Colonic mucosa (tissue), 4 donors: ENCODE data around the gene ETFA. TPM values are rescaled to one million over a fixed set of nuclear protein-coding genes. Genes with fewer than 3 reads are reported as not detected.
A peak's percentile ranks its signal among the peaks of the same experiment; 100 is the strongest.

Experiments
- DNase-seq: peaks from one replicate; pipeline ENCODE4 v3.0.0-alpha.2; 2020
- H3K27ac ChIP-seq: fragments of 200-600 bp; one replicate; pipeline ENCODE4 v1.8.0; 2021
- H3K27me3 ChIP-seq: fragments of 200-600 bp; one replicate; pipeline ENCODE4 v1.8.0; 2021
- H3K36me3 ChIP-seq: fragments of 200-600 bp; one replicate; pipeline ENCODE4 v1.8.0; 2021
- H3K4me1 ChIP-seq: fragments of 200-600 bp; one replicate; pipeline ENCODE4 v1.8.0; 2021; ENCODE audit warnings: mild to moderate bottlenecking
- H3K4me3 ChIP-seq: fragments of 200-600 bp; one replicate; pipeline ENCODE4 v1.8.0; 2021
- H3K9ac ChIP-seq, 2 donors: one replicate each; pipeline ENCODE4 v1.7.0; 2013; ENCODE audit warnings: control low read depth in 2 of 2, low read depth in 2 of 2, low read length in 2 of 2
- H3K9me3 ChIP-seq: fragments of 200-600 bp; one replicate; pipeline ENCODE4 v1.8.0; 2021
- intact Hi-C: fragments of 100-400 bp; cut with DNase I; formaldehyde crosslinking; loops from one replicate; pipeline ENCODE4 v1.14.1; 2022
- total RNA-seq, 2 donors: library from RNA; stranded (reverse); fragmentation: NEBNext Ultra II Directional in 1 of 2; extraction: Animal tissue kit (Norgen Biotek cat#: 25700) in 1 of 2; gene quantifications; one replicate each; pipeline ENCODE4 v1.2.1, GENCODE V29; 2021
- TF ChIP-seq, protein P1 (sequence below): fragments of 200-600 bp; IDR thresholded peaks from one replicate; pipeline ENCODE4 v1.8.0; 2022; ENCODE audit warnings: antibody characterized with exemption, mild to moderate bottlenecking
- donor health status: healthy.
- donor health status: DM: no; HTN: no; CAD: no.
- donor health status: DM: no; HTN: no; CAD: no.

The ETFA gene
- total RNA-seq = 100 to 1,000 TPM; 300 to 366 TPM

DNA sequence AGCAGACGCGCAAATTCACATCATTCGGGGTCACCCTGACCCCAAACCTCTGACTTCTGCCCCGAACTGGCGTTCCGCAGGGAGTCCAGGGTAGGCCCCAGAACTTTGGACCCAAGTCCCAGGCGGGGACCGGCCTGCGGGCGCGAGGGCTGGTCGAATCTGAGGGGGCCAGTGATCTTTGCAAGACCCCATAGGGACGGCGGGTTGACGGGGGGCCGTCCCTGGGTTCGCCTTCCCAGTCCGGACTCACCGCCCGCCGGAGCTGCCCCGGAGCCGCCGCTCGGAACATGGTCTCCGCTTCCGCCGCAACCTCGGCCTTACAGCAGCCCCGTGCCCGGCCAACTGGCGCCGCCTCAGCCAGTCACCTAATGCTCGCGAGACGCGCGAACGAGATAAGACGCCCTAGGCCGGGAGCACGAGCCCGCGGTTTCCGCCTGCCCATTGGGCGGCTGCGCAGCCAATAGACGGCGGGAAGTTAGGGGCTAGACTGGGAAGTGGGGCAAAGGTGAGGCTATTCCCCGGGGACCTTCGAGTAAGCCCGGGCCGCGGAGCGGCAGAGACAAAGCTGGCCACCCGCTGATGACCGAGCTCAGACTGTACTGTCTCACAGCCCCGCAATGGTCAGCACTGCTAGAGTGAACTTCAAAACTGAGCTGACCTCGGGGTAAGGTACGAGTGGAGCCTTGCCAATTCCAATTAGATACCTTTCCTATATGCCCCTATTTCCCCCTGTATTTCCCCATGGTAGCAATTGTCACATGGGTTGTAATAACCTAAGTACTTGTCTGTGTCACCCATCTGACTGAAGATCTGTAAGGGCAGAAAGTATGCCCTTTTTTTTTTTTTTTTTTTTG is at the start of gene ETFA:
ETFA (minus strand) TSS at position 370 of the 854 bp plus-strand sequence; CDS start at position 289, 81 bp downstream.
- Histone ChIP-seq H3K36me3 (no peaks in the 10 kb centered on the region), H3K9ac (peak within 1 kb of the TSS; percentile 89 to 96), H3K4me1 (peaks cover 11% of the 10 kb centered on the region), H3K4me3 (peak within 1 kb of the TSS; percentile 70), H3K9me3 (no peaks in the 10 kb centered on the region), H3K27ac (peak within 1 kb of the TSS; percentile 84), H3K27me3 (no peaks in the 10 kb centered on the region)
- intact Hi-C loops = no loop called here
- DNase-seq = peak; percentile 98
- TF ChIP-seq, protein P1, sequence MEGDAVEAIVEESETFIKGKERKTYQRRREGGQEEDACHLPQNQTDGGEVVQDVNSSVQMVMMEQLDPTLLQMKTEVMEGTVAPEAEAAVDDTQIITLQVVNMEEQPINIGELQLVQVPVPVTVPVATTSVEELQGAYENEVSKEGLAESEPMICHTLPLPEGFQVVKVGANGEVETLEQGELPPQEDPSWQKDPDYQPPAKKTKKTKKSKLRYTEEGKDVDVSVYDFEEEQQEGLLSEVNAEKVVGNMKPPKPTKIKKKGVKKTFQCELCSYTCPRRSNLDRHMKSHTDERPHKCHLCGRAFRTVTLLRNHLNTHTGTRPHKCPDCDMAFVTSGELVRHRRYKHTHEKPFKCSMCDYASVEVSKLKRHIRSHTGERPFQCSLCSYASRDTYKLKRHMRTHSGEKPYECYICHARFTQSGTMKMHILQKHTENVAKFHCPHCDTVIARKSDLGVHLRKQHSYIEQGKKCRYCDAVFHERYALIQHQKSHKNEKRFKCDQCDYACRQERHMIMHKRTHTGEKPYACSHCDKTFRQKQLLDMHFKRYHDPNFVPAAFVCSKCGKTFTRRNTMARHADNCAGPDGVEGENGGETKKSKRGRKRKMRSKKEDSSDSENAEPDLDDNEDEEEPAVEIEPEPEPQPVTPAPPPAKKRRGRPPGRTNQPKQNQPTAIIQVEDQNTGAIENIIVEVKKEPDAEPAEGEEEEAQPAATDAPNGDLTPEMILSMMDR = no peak

DNA sequence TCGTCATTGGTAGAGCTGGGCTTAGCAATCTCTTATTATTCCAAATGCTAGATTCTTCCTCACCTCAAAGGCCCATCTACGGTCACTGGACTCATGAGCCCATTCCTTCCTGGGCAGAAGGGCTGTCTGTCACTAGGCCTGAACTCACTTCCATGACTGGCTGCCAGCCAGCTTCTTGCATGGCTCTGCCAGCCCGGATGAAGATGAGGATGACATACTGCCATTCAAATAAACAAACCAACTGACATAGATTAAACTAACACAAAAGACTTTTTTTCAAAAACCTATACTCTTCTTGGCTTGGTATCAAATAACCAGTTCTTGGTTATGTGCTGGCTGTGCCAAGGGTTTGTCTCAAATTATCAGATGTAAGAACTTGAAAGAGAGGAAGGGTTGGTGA is 49.1 kb upstream of the ETFA start:
- Histone ChIP-seq H3K4me3 (no peak overlapping the region), H3K9me3 (no peaks in the 10 kb centered on the region), H3K9ac (no peak overlapping the region), H3K27ac (no peak overlapping the region), H3K36me3 (no peaks in the 10 kb centered on the region), H3K4me1 (no peaks in the 10 kb centered on the region), H3K27me3 (no peaks in the 10 kb centered on the region)
- TF ChIP-seq, protein P1 = no peak
- intact Hi-C loops = no loop called here
- no peak for DNase-seq

DNA sequence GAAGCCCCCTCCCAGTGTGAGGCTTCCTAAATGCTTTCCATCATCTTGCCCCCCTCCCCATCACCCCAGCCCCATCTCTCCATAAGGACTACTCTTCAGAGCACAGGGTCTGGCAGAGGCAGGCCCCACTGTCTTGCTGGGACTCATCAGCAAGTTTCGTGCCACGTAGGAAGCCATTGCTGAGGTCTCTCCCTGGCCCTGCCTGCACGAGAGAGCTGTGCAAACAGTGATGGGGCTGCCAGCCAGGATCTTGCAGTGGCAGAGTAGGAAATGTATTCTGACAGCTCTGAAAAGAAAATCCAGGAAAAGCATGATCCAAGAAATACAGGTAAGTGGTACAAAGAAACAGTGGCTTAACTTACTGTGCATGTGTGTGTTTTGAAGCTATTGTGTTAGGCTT is 47.9 kb upstream of the ETFA start:
- TF ChIP-seq, protein P1 = no peak
- Histone ChIP-seq H3K27ac (no peak overlapping the region), H3K4me3 (no peak overlapping the region), H3K9me3 (no peaks in the 10 kb centered on the region), H3K4me1 (no peaks in the 10 kb centered on the region), H3K36me3 (no peaks in the 10 kb centered on the region), H3K27me3 (no peaks in the 10 kb centered on the region), H3K9ac (no peak overlapping the region)
- intact Hi-C loops = no loop called here
- DNase-seq = no peak

DNA sequence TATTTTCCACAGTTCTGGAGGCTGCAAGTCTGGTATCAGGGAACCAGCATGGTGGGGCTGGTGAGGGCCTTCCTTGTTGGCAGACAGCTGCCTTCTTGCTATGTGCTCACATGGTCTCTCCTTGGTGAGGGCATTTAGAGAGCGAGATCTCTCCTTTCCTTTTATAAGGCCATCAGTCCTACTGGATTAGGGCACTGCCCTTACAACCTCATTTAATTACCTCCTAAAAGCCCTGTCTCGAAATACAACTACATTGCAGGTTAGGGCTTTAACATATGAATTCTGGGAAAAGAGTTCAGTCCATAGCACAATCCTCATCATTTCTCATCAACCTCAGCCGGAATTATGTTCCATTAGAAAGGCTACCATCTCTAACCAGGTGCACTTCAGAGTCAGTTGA is 47.2 kb upstream of the ETFA start:
- no peak overlapping the region for H3K4me3 ChIP-seq
- H3K27ac ChIP-seq = peak overlapping the region; percentile 24
- TF ChIP-seq, protein P1 = no peak
- H3K9ac ChIP-seq = no peak overlapping the region
- no peak for DNase-seq
- no peaks in the 10 kb centered on the region for H3K4me1 ChIP-seq
- no peaks in the 10 kb centered on the region for H3K27me3 ChIP-seq
- intact Hi-C loops = no loop called here
- no peaks in the 10 kb centered on the region for H3K9me3 ChIP-seq
- no peaks in the 10 kb centered on the region for H3K36me3 ChIP-seq

DNA sequence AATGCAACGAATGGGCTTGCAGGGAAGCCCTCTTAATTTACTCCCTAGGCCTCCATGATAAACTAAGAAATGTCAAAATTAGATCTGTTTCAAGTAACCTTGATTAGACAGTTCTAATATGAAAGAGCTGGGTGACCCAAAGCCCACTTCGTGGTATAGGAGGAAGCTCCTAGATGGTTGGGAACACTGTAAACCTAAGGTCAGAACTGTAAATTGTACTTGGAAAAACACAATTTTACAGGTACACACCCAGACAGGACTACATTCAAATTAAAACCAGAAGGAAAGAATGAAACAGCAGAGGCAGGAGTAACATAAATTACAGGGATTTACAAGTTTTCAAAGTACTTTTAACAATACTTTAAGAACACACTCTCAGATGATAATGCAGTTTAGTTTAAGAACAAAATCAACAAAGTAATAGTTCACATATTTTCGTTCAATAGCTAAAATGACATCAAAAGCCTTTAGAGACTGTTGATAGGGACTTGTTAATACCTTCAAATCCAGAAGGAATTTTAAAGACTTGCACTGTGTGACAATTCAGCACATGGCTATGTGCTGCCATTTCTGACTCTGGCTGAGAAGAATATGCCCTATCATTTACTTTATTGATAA is 43.7 kb upstream of the ETFA start:
- Histone ChIP-seq H3K9ac (no peak overlapping the region), H3K4me1 (no peaks in the 10 kb centered on the region), H3K36me3 (no peaks in the 10 kb centered on the region), H3K27me3 (no peaks in the 10 kb centered on the region), H3K27ac (peak overlapping the region; percentile 17), H3K9me3 (no peaks in the 10 kb centered on the region), H3K4me3 (no peak overlapping the region)
- DNase-seq = no peak
- intact Hi-C loops = no loop called here
- TF ChIP-seq, protein P1 = no peak
